ENCODE data around the gene FUT2. TPM values are rescaled to one million over a fixed set of nuclear protein-coding genes. Genes with fewer than 3 reads are reported as not detected.

FUT2 gene
- polyA plus RNA-seq, 1 donor from 2014 or later, result not detected

DNA sequence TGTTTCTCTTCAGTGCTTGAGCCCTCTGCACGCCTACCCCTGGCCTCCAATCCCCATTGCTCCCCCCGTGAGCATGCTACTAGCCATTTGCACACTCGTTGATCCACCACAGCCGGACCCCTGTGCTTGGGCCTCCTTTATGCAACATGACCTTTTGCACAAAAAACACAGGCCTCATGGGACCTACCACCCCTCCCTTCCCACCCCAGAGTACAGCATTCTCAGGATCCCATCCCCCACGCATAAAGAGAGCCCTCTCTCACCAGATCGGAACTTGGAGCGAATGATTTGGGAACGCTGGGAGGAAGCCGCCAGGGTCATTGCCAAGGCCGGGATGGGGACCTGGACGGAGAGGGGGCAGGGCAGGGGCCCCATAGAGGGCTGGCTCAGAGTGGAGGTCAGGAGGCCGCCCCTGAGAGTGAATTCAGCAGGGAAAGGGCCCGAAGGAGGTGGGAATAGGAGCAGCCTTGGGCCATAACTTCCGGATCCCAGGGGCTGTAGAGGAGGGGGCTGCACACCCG is 23.0 kb downstream of the FUT2 start:
- Histone ChIP-seq H3K4me2 (ENCODE audit: low read length) (no peak overlapping the region), H3K9me2 (ENCODE audit: insufficient read depth, low read length) (no peaks in the 10 kb centered on the region), H3K9me3 (ENCODE audit: low read length) (no peaks in the 10 kb centered on the region), H3K4me3 (ENCODE audit: low read length) (no peak overlapping the region), H3K79me2 (replicated peaks; ENCODE audit: insufficient read depth, low read length) (no peaks in the 10 kb centered on the region), H4K20me1 (ENCODE audit: insufficient read depth) (no peaks in the 10 kb centered on the region), H2AFZ (ENCODE audit: low read depth, low read length) (no peak overlapping the region), H3K27ac (ENCODE audit: low read length) (no peak overlapping the region), H3F3A (ENCODE audit: insufficient read depth, low read length, poor library complexity, severe bottlenecking) (no peaks in the 10 kb centered on the region), H3K27me3 (ENCODE audit: insufficient read depth, low read depth, low read length) (no peaks in the 10 kb centered on the region), H3K36me3 (ENCODE audit: insufficient read depth, low read length) (no peaks in the 10 kb centered on the region), H3K9ac (ENCODE audit: low read length) (no peak overlapping the region)
- no peak for TF ChIP-seq EZH2 (IDR thresholded peaks at IDR 0.05; ENCODE audit: borderline replicate concordance, insufficient read depth, low read length, poor library complexity, severe bottlenecking)
- TF ChIP-seq, protein P1, sequence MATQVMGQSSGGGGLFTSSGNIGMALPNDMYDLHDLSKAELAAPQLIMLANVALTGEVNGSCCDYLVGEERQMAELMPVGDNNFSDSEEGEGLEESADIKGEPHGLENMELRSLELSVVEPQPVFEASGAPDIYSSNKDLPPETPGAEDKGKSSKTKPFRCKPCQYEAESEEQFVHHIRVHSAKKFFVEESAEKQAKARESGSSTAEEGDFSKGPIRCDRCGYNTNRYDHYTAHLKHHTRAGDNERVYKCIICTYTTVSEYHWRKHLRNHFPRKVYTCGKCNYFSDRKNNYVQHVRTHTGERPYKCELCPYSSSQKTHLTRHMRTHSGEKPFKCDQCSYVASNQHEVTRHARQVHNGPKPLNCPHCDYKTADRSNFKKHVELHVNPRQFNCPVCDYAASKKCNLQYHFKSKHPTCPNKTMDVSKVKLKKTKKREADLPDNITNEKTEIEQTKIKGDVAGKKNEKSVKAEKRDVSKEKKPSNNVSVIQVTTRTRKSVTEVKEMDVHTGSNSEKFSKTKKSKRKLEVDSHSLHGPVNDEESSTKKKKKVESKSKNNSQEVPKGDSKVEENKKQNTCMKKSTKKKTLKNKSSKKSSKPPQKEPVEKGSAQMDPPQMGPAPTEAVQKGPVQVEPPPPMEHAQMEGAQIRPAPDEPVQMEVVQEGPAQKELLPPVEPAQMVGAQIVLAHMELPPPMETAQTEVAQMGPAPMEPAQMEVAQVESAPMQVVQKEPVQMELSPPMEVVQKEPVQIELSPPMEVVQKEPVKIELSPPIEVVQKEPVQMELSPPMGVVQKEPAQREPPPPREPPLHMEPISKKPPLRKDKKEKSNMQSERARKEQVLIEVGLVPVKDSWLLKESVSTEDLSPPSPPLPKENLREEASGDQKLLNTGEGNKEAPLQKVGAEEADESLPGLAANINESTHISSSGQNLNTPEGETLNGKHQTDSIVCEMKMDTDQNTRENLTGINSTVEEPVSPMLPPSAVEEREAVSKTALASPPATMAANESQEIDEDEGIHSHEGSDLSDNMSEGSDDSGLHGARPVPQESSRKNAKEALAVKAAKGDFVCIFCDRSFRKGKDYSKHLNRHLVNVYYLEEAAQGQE (IDR thresholded peaks at IDR 0.05; ENCODE audit: borderline replicate concordance), result no peak

DNA sequence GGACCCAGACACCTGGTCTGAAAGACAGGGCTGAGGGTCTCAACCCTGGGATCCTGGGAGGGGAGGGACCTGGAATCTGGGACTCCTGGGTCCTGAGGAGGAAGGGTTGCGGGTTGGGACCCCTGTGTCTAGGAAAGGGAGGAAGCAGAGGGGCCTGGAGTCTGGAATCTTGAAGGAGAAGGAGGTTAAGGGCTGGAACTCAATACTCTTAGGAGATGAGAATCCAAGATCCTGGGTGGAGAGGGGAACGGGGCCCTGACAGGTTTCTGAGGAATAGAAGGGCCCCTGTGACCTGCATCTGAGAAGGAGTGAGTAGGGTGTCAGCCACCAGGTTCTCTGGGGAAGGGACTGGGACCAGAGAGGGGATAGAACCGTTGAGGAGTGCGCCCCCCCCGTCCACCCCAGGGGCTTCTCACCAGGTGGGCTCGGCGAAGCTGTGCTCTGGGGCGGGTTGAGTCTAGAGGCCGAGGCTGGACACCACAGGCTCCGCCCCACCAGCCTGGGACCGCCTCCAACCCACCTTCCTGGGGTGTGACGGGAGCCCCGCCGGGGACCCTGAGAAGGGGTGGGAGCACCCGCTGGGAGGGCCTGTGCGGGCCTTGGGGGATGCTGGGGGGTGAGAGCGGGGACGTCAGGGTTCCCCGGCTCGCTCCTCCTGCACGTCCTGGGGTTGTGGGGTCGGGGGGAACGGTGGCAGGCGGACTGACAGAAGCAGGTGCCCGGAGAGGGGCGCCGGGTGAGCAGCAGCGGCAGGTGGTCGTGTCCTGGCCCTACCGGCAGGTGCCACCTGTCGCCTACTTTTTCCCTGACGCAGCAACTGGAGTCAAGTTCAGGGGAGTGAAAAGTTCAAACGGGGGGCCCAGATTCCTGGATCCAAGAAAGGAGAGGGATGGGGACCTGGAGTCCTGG is 23.7 kb downstream of the FUT2 start, which contains the start of gene MAMSTR:
Gene MAMSTR, minus strand, starts transcription at position 463 of the 909 bp plus-strand sequence. CDS start 694 bp downstream, outside the sequence.
- Histone ChIP-seq H3K36me3 (ENCODE audit: insufficient read depth, low read length) (no peaks in the 10 kb centered on the region), H3F3A (ENCODE audit: insufficient read depth, low read length, poor library complexity, severe bottlenecking) (no peaks in the 10 kb centered on the region), H3K9me3 (ENCODE audit: low read length) (no peaks in the 10 kb centered on the region), H3K4me2 (ENCODE audit: low read length) (no peak within 1 kb of the TSS), H3K4me3 (ENCODE audit: low read length) (peak within 1 kb of the TSS; percentile 70), H3K27me3 (ENCODE audit: insufficient read depth, low read depth, low read length) (no peaks in the 10 kb centered on the region), H3K9ac (ENCODE audit: low read length) (no peak within 1 kb of the TSS), H3K79me2 (replicated peaks; ENCODE audit: insufficient read depth, low read length) (no peaks in the 10 kb centered on the region), H4K20me1 (ENCODE audit: insufficient read depth) (no peaks in the 10 kb centered on the region), H2AFZ (ENCODE audit: low read depth, low read length) (no peak within 1 kb of the TSS), H3K27ac (ENCODE audit: low read length) (no peak within 1 kb of the TSS), H3K9me2 (ENCODE audit: insufficient read depth, low read length) (no peaks in the 10 kb centered on the region)
- no peak for TF ChIP-seq MXI1 (conservative IDR thresholded peaks at IDR 0.05; ENCODE audit: poor library complexity, severe bottlenecking)
- TF ChIP-seq, protein P2, sequence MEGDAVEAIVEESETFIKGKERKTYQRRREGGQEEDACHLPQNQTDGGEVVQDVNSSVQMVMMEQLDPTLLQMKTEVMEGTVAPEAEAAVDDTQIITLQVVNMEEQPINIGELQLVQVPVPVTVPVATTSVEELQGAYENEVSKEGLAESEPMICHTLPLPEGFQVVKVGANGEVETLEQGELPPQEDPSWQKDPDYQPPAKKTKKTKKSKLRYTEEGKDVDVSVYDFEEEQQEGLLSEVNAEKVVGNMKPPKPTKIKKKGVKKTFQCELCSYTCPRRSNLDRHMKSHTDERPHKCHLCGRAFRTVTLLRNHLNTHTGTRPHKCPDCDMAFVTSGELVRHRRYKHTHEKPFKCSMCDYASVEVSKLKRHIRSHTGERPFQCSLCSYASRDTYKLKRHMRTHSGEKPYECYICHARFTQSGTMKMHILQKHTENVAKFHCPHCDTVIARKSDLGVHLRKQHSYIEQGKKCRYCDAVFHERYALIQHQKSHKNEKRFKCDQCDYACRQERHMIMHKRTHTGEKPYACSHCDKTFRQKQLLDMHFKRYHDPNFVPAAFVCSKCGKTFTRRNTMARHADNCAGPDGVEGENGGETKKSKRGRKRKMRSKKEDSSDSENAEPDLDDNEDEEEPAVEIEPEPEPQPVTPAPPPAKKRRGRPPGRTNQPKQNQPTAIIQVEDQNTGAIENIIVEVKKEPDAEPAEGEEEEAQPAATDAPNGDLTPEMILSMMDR (IDR thresholded peaks at IDR 0.05; ENCODE audit: poor library complexity, severe bottlenecking), result no peak
- no peak for TF ChIP-seq EP300 (conservative IDR thresholded peaks at IDR 0.05; ENCODE audit: poor library complexity, severe bottlenecking)
- no peak for TF ChIP-seq POLR2AphosphoS5 (IDR thresholded peaks at IDR 0.05)
- TF ChIP-seq SMC3 (conservative IDR thresholded peaks at IDR 0.05; ENCODE audit: poor library complexity), result no peak
- TF ChIP-seq, protein P1 (IDR thresholded peaks at IDR 0.05; ENCODE audit: borderline replicate concordance), result no peak
- no peak for TF ChIP-seq EZH2 (IDR thresholded peaks at IDR 0.05; ENCODE audit: borderline replicate concordance, insufficient read depth, low read length, poor library complexity, severe bottlenecking)
- TF ChIP-seq TAF1 (IDR thresholded peaks at IDR 0.05; ENCODE audit: low read depth), result no peak
- TF ChIP-seq RAD21 (conservative IDR thresholded peaks at IDR 0.05), result no peak

Measured in neural cell (in vitro differentiated cells).